GM12873 (cell line): ENCODE results near the gene STK32C.

ENCODE experiments used
- CTCF ChIP-seq: IDR thresholded peaks from 2 replicates; pipeline ENCODE4 v1.5.1; 2012; ENCODE audit warnings: low read depth, mild to moderate bottlenecking, moderate library complexity, low read length, control low read depth; ENCODE audit not compliant: insufficient read depth; ENCODE audit errors: missing control alignments

STK32C gene

GRCh38 chr10:132165416-132165980 is 142.3 kb downstream of the STK32C start:
- TF ChIP-seq CTCF: no peak

- no peak for TF ChIP-seq CTCF
Measured at GRCh38 chr10:132164761-132165278, 142.9 kb downstream of the STK32C start.

- no peak for TF ChIP-seq CTCF
Measured at GRCh38 chr10:132163826-132164515, 143.8 kb downstream of the STK32C start.

GRCh38 chr10:132163278-132163765 is 144.4 kb downstream of the STK32C start:
- TF ChIP-seq CTCF: peak; percentile 43

GRCh38 chr10:132162590-132163277 is 145.0 kb downstream of the STK32C start:
- no peak for TF ChIP-seq CTCF

- TF ChIP-seq CTCF: no peak
Measured at GRCh38 chr10:132162021-132162531, 145.7 kb downstream of the STK32C start.

- no peak for TF ChIP-seq CTCF
Measured at GRCh38 chr10:132158823-132159222, 148.9 kb downstream of the STK32C start.
